ENCODE data around the gene PLD6.

Gene PLD6

GRCh38 chr17:17237026-17237799, 31.1 kb upstream of the PLD6 start, which contains the start of gene FLCN:
Gene FLCN (minus strand): TSS chr17:17237168. CDS start chr17:17228137, 9,031 bp downstream.
- TF ChIP-seq REST (IDR thresholded peaks at IDR 0.05; ENCODE audit: insufficient read depth in 1 of 2, low read depth in 2 of 2, low read length in 2 of 2), result no peak; a peak in 1 of 4 replicates
- peak; percentile 90 for TF ChIP-seq TAF1 (IDR thresholded peaks at IDR 0.05; ENCODE audit: borderline replicate concordance, insufficient read depth, low read length)
- TF ChIP-seq POLR2AphosphoS5 (IDR thresholded peaks at IDR 0.05; ENCODE audit: low read depth, low read length), result peak; percentile 90
- peak; percentile 55; the same call in 1 of the 2 replicates for TF ChIP-seq SIN3A (IDR thresholded peaks at IDR 0.05; ENCODE audit: borderline replicate concordance, insufficient read depth, low read length)
- peak; percentile 54 for TF ChIP-seq FOXP2 (optimal IDR thresholded peaks at IDR 0.05; ENCODE audit: borderline replicate concordance, extremely low read depth, extremely low read length, insufficient read depth)

GRCh38 chr17:17236295-17237025, 30.3 kb upstream of the PLD6 start:
- TF ChIP-seq FOXP2 (optimal IDR thresholded peaks at IDR 0.05; ENCODE audit: borderline replicate concordance, extremely low read depth, extremely low read length, insufficient read depth) (no peak), POLR2AphosphoS5 (IDR thresholded peaks at IDR 0.05; ENCODE audit: low read depth, low read length) (no peak), TAF1 (IDR thresholded peaks at IDR 0.05; ENCODE audit: borderline replicate concordance, insufficient read depth, low read length) (no peak), SIN3A (IDR thresholded peaks at IDR 0.05; ENCODE audit: borderline replicate concordance, insufficient read depth, low read length) (0 out of 2 replicates have a peak, but pooled peaks have one; percentile 15), REST (IDR thresholded peaks at IDR 0.05; ENCODE audit: insufficient read depth in 1 of 2, low read depth in 2 of 2, low read length in 2 of 2) (no peak)

GRCh38 chr17:17235212-17236174, 29.4 kb upstream of the PLD6 start:
- TF ChIP-seq POLR2AphosphoS5 (IDR thresholded peaks at IDR 0.05; ENCODE audit: low read depth, low read length), result no peak
- TF ChIP-seq SIN3A (IDR thresholded peaks at IDR 0.05; ENCODE audit: borderline replicate concordance, insufficient read depth, low read length), result 0 out of 2 replicates have a peak, but pooled peaks have one; percentile 9

GRCh38 chr17:17232303-17232621, 26.1 kb upstream of the PLD6 start:
- TF ChIP-seq SIN3A (IDR thresholded peaks at IDR 0.05; ENCODE audit: borderline replicate concordance, insufficient read depth, low read length) (no peak), TAF1 (IDR thresholded peaks at IDR 0.05; ENCODE audit: borderline replicate concordance, insufficient read depth, low read length) (no peak), FOXP2 (optimal IDR thresholded peaks at IDR 0.05; ENCODE audit: borderline replicate concordance, extremely low read depth, extremely low read length, insufficient read depth) (no peak), POLR2AphosphoS5 (IDR thresholded peaks at IDR 0.05; ENCODE audit: low read depth, low read length) (no peak), REST (IDR thresholded peaks at IDR 0.05; ENCODE audit: insufficient read depth in 1 of 2, low read depth in 2 of 2, low read length in 2 of 2) (no peak)
